Liver (tissue), 9 donors: ENCODE data around the gene IL17RC. TPM values are rescaled to one million over a fixed set of nuclear protein-coding genes. Genes with fewer than 3 reads are reported as not detected.

Experiments used
- DNase-seq: peaks from one replicate; pipeline ENCODE4 v3.0.0-alpha.2; 2017; ENCODE audit warnings: low spot score
- H3K27ac ChIP-seq, 2 donors: one replicate each; pipeline ENCODE4 v1.7.0; 2013; ENCODE audit warnings: inconsistent platforms in 2 of 2, low read length in 2 of 2, control low read depth in 1 of 2, low read depth in 1 of 2, mild to moderate bottlenecking in 1 of 2
- H3K27me3 ChIP-seq, 4 donors: one replicate each; pipeline versions ENCODE4 v1.6.1 to v1.7.0; 2013; ENCODE audit warnings: low read length in 3 of 4, inconsistent platforms in 1 of 4, mild to moderate bottlenecking in 1 of 4, moderate library complexity in 1 of 4; ENCODE audit not compliant: control insufficient read depth in 4 of 4, insufficient read depth in 4 of 4
- H3K36me3 ChIP-seq, 4 donors: one replicate each; pipeline versions ENCODE4 v1.6.1 to v1.7.0; 2013; ENCODE audit warnings: low read length in 3 of 4, mild to moderate bottlenecking in 3 of 4, low read depth in 1 of 4, moderate library complexity in 1 of 4; ENCODE audit not compliant: control insufficient read depth in 4 of 4, insufficient read depth in 3 of 4
- H3K4me1 ChIP-seq, 4 donors: one replicate each; pipeline versions ENCODE4 v1.6.1 to v1.7.0; 2013; ENCODE audit warnings: low read length in 3 of 4, mild to moderate bottlenecking in 3 of 4, moderate library complexity in 1 of 4; ENCODE audit not compliant: control insufficient read depth in 4 of 4, insufficient read depth in 4 of 4
- H3K4me3 ChIP-seq, 3 donors: one replicate each; pipeline versions ENCODE4 v1.6.1 to v1.7.0; 2013; ENCODE audit warnings: low read length in 3 of 3, control low read depth in 1 of 3, low read depth in 1 of 3, mild to moderate bottlenecking in 1 of 3
- H3K9ac ChIP-seq, 2 donors: one replicate each; pipeline ENCODE4 v1.7.0; 2013; ENCODE audit warnings: low read length in 2 of 2, mild to moderate bottlenecking in 2 of 2, moderate library complexity in 2 of 2, control low read depth in 1 of 2, low read depth in 1 of 2
- H3K9me3 ChIP-seq, 4 donors: one replicate each; pipeline versions ENCODE4 v1.6.1 to v1.7.0; 2013; ENCODE audit warnings: low read length in 3 of 4; ENCODE audit not compliant: control insufficient read depth in 4 of 4
- ATF3 ChIP-seq: IDR thresholded peaks from 2 replicates; pipeline ENCODE4 v1.6.1; 2016; ENCODE audit warnings: antibody characterized with exemption
- CTCF ChIP-seq: fragments of 150-350 bp; IDR thresholded peaks from 2 replicates; pipeline ENCODE4 v1.5.1; 2017; ENCODE audit warnings: improper control_type of control experiment, low read depth, low read length; ENCODE audit not compliant: missing input control
- EGR1 ChIP-seq, 2 donors: IDR thresholded peaks; 2 replicates each; pipeline ENCODE4 v1.6.1; 2016 to 2018; ENCODE audit warnings: antibody characterized with exemption in 2 of 2, low read depth in 2 of 2
- FOXA1 ChIP-seq: IDR thresholded peaks from 2 replicates; pipeline ENCODE4 v1.6.1; 2016; ENCODE audit warnings: antibody characterized with exemption
- FOXA2 ChIP-seq: IDR thresholded peaks from 2 replicates; pipeline ENCODE4 v1.6.1; 2016; ENCODE audit warnings: antibody characterized with exemption
- GABPA ChIP-seq, 2 donors: IDR thresholded peaks in 1 of 2; conservative IDR thresholded peaks in 1 of 2; 2 replicates each; pipeline ENCODE4 v1.6.1; 2016; ENCODE audit warnings: antibody characterized with exemption in 2 of 2, mild to moderate bottlenecking in 1 of 2, moderate library complexity in 1 of 2
- HNF4A ChIP-seq, 2 donors: conservative IDR thresholded peaks; 2 replicates each; pipeline ENCODE4 v1.6.1; 2016; ENCODE audit warnings: antibody characterized with exemption in 2 of 2, mild to moderate bottlenecking in 2 of 2
- HNF4G ChIP-seq: IDR thresholded peaks from 2 replicates; pipeline ENCODE4 v1.6.1; 2016; ENCODE audit warnings: antibody characterized with exemption
- JUND ChIP-seq, 2 donors: IDR thresholded peaks; 2 replicates each; pipeline ENCODE4 v1.6.1; 2016; ENCODE audit warnings: antibody characterized with exemption in 2 of 2
- MAX ChIP-seq: IDR thresholded peaks from 2 replicates; pipeline ENCODE4 v1.6.1; 2016; ENCODE audit warnings: antibody characterized with exemption
- NR2F2 ChIP-seq: IDR thresholded peaks from 2 replicates; pipeline ENCODE4 v1.6.1; 2016; ENCODE audit warnings: antibody characterized with exemption
- RAD21 ChIP-seq, 2 donors: IDR thresholded peaks; 2 replicates each; pipeline ENCODE4 v1.6.1; 2016; ENCODE audit warnings: antibody characterized with exemption in 2 of 2, mild to moderate bottlenecking in 2 of 2
- REST ChIP-seq: IDR thresholded peaks from 2 replicates; pipeline ENCODE4 v1.6.1; 2016; ENCODE audit warnings: antibody characterized with exemption, mild to moderate bottlenecking
- RXRA ChIP-seq, 2 donors: IDR thresholded peaks; 2 replicates each; pipeline ENCODE4 v1.6.1; 2017 to 2018; ENCODE audit warnings: antibody characterized with exemption in 2 of 2, mild to moderate bottlenecking in 1 of 2
- SP1 ChIP-seq: IDR thresholded peaks from 2 replicates; pipeline ENCODE4 v1.6.1; 2018; ENCODE audit warnings: antibody characterized with exemption, mild to moderate bottlenecking
- TAF1 ChIP-seq: conservative IDR thresholded peaks from 2 replicates; pipeline ENCODE4 v1.6.1; 2016; ENCODE audit warnings: antibody characterized with exemption, mild to moderate bottlenecking
- YY1 ChIP-seq: IDR thresholded peaks from 2 replicates; pipeline ENCODE4 v1.6.1; 2016; ENCODE audit warnings: antibody characterized with exemption, mild to moderate bottlenecking
- ZBTB33 ChIP-seq: IDR thresholded peaks from 2 replicates; pipeline ENCODE4 v1.6.1; 2016; ENCODE audit warnings: antibody characterized with exemption
- WGBS: extraction: QIAGEN DNeasy Blood & Tissue Kit; methylation state at CpG from one replicate; pipeline ENCODE4 v1.1.7; 2013; 5-methylcytosine and 5-hydroxymethylcytosine counted together
- polyA plus RNA-seq, 2 donors: library from polyadenylated mRNA; stranded (reverse) in 1 of 2; unstranded in 1 of 2; fragments of 200-250 nt in 1 of 2; fragments of >200 nt in 1 of 2; fragmentation: Nextera tagmentation in 1 of 2; extraction: Ambion mirVana in 1 of 2; gene quantifications; one replicate each; pipeline versions ENCODE4 v1.2.1 to v1.2.3, GENCODE V29; 2013 to 2015
- total RNA-seq, 2 donors: library from RNA; depleted of rRNA; stranded (reverse); fragments of >200 nt; gene quantifications; one replicate each; pipeline ENCODE4 v1.2.3, GENCODE V29; 2014
- donor health status: healthy.
- donor health status: healthy.
- donor health status: healthy.
- donor health status: healthy.
- donor health status: healthy.

IL17RC gene
- total and polyA plus RNA-seq, 4 donors, result 15.4 to 62.8 (median 25.7) TPM

GRCh38 chr3:9912294-9912935, 4.5 kb upstream of the IL17RC start:
- Histone ChIP-seq H3K36me3 (no peaks in the 10 kb centered on the region), H3K9ac (no peak overlapping the region), H3K9me3 (no peaks in the 10 kb centered on the region), H3K27me3 (no peaks in the 10 kb centered on the region), H3K27ac (peak overlapping the region; percentile 42 to 49), H3K4me1 (peaks cover 23 to 95% (median 72%) of the 10 kb centered on the region in 4 donors), H3K4me3 (no peak overlapping the region)
- 33% methylated on average over 7 of the region's 7 CpGs for WGBS
- DNase-seq, result no peak
- TF ChIP-seq FOXA2 (peak; percentile 52), RAD21 (IDR thresholded peaks at IDR 0.05) (peak; percentile 33 to 34), EGR1 (IDR thresholded peaks at IDR 0.05; ENCODE audit: low read depth in 2 of 2) (no peak), RXRA (IDR thresholded peaks at IDR 0.05) (peak; percentile 49 to 88), MAX (peak; percentile 61), SP1 (peak; percentile 46), YY1 (peak; percentile 71), TAF1 (no peak), HNF4A (conservative IDR thresholded peaks at IDR 0.05) (peak; percentile 46 to 78), ZBTB33 (peak; percentile 73), REST (peak; percentile 49), ATF3 (no peak), FOXA1 (no peak), GABPA (IDR thresholded peaks at IDR 0.05 in 1 of 2, conservative IDR thresholded peaks at IDR 0.05 in 1 of 2) (no peak), CTCF (no peak), JUND (IDR thresholded peaks at IDR 0.05) (peak in 1 of 2 donors; percentile 57), NR2F2 (no peak), HNF4G (no peak)
